Epithelial cell of prostate (primary cell): ENCODE results near the gene MALL.
A peak's percentile ranks its signal among the peaks of the same experiment; 100 is the strongest.
"Not testable (repeated sequence)": the region's sequence is repeated elsewhere in the genome, so short reads cannot be mapped to it uniquely, and the experiment has no call there.

Experiments used
- DNase-seq: peaks from one replicate; pipeline ENCODE4 v3.0.0-alpha.2; 2011; ENCODE audit warnings: low read depth, low spot score
- H3K27ac ChIP-seq: fragments of 450-650 bp; 2 replicates; pipeline ENCODE4 v1.5.1; 2017; ENCODE audit warnings: mild to moderate bottlenecking

Gene MALL

DNA sequence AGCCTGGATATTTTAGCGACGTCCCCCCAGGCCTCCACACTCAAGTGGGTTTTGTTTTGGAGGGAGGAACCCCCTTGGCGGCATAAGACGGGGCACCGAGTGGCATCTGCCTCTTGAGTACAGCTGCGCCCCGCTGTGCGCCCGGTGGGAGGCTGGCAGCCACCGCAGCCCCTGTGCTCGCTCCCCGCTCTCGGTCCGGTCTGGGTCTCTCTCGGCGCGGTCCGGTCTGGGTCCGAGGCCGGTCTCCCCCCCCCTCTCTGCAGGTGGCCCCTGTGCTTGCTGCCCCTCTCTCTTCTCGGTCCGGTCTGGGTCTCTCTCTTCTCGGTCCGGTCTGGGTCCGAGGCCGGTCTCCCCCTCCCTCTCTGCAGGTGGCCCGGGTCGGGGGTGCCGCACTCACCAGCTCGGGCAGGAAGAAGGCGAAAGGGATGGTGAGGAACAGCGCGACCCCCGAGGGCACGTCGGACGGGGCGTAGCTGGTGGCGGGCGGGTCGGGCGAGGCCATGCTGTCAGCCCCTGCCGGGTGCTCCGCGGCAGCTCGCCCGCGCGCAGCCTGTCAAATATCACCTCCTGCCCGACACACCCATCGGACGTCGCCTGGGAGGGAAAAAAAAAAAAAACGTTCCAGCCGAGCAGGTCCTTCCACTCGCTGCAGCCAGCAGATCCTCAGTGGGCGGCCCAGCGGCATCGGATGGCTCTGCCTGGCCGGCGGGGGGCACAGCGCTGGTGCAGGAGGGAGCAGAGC, at the start of gene MALL:
Gene MALL (minus strand): TSS at position 532 of the 742 bp plus-strand sequence. CDS start 30 bp downstream, at position 502.
- peak within 1 kb of the TSS; percentile 100 for H3K27ac ChIP-seq

DNA sequence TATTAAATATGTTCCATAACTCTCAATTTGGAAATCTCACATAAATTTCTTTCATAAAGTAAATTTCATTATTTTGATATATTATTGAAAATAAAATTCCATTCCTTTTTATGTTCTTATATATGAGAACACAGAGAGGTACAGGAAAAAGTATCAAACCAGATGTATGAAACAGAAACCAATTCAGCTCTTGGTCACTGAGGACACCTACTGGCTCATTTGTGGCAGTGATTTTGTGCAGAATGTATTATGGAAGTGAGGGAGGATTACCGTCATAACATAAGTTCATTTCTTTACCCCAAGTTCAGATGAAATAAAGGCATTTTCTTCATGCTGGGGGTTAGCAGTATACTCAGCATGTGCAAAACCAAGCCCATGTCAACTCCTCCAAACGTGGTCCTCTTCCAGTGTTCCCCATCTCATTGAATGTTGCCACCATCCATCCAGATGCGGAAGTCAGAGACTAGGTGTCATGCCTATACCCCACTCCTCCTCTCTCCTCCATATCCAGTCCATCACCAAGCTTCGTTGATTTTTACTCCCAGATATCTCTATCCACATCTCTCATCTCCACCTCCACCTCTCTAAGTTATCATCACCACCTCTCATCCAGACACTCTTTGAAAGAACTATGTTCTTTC, 41.7 kb upstream of the MALL start:
- peak overlapping the region; percentile 78 for H3K27ac ChIP-seq
- DNase-seq = no peak

More for the DNA sequence above, at the start of gene MALL:
- DNase-seq = no peak

DNA sequence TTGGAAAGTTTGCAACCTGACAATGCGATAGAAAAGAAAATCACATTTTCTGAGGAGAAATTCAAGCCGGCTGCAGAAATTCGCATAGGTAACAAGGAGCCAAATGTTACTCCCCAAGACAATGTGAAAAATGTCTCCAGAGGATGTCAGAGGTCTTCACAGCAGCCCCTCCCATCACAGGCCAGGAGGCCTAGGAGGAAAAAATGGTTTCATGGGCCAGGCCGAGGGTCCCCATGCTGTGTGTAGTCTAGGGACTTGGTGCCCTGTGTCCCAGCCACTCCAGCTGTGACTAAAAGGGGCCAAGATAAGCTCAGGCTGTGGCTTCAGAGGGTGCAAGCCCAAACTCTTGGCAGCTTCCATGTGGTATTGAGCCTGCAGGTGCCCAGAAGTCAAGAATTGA, 39.2 kb upstream of the MALL start:
- H3K27ac ChIP-seq = peak overlapping the region; percentile 64
- DNase-seq = not testable (repeated sequence)

- peak overlapping the region; percentile 64 for H3K27ac ChIP-seq
- DNase-seq = not testable (repeated sequence)
Measured at GRCh38 chr2:110154188-110154587, 38.6 kb upstream of the MALL start.

- H3K27ac ChIP-seq = peak overlapping the region; percentile 64
- peak; percentile 48 for DNase-seq
Measured at GRCh38 chr2:110153416-110153815, 37.8 kb upstream of the MALL start.

GRCh38 chr2:110152943-110153342, 37.3 kb upstream of the MALL start:
- DNase-seq = no peak
- peak overlapping the region; percentile 64 for H3K27ac ChIP-seq

DNA sequence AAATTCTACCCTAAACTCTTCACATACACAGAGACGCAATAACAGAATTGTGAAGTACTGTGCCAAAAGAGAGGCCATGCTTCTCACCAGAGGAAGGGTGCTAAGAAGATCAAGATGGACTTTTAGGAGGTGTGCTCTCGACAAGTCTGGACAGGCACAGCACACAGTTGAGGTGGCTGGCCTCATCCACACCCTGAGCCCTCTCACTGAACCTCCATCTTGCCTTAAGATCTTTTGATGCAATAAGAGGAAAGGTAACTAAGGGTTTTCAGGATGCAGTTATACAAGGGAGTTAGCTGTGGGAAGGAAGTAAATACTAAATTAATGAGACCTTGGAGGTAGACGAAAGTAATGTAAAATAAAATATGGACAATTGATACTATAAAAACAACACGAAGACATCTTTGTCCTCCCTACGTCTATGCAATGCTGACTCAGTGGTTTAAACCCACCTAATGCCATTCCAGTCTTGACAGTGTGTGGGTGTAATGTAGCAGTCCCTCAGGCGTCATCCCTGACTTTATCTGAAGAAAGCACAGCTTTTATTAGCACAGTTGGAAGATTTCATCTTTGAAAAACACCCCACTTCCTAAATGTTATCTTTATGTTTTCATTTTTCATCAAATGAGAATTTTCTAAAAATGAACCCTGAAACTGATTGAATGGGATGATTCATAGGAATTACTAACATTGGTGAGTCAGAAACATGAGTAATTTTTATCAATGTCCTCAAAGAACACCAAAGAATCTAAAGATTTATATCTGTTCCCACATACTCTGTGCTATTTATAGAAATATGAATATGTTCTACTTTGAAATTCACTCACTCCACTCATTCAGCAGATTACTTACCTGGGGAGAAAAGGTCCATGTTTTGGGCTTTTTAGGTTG, 34.0 kb upstream of the MALL start:
- peak; percentile 73 for DNase-seq
- H3K27ac ChIP-seq = peak overlapping the region; percentile 91

- no peak overlapping the region for H3K27ac ChIP-seq
- DNase-seq = no peak
Measured at GRCh38 chr2:110146945-110147332, 31.3 kb upstream of the MALL start.

GRCh38 chr2:110146183-110146944, 30.7 kb upstream of the MALL start:
- H3K27ac ChIP-seq = no peak overlapping the region
- no peak for DNase-seq

- H3K27ac ChIP-seq = no peak overlapping the region
- DNase-seq = no peak
Measured at GRCh38 chr2:110143982-110144381, 28.4 kb upstream of the MALL start.

- no peak overlapping the region for H3K27ac ChIP-seq
- DNase-seq = no peak
Measured at GRCh38 chr2:110140401-110140800, 24.8 kb upstream of the MALL start.

DNA sequence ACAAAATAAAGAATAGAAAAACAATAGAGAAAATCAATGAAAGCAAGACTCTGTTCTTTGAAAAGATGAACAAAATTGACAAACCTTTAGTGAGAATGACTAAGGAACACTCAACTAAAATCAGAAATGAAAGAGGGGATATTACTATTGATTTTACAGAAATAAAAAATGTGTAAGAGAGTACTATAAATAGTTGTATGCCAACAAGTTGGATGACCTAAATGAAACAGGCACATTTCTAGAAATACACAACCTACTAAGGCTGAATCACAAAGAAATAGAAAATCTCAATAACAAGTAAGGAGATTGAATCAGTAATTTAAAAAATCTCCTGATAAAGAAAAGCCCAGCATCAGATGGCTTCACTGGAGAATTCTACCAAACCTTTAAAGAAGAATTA, 18.4 kb upstream of the MALL start:
- H3K27ac ChIP-seq = no peak overlapping the region
- DNase-seq = no peak

GRCh38 chr2:110131166-110131565, 15.5 kb upstream of the MALL start:
- DNase-seq = no peak

GRCh38 chr2:110130757-110131156, 15.1 kb upstream of the MALL start:
- no peak for DNase-seq
- H3K27ac ChIP-seq = no peak overlapping the region

More at GRCh38 chr2:110131166-110131565, 15.5 kb upstream of the MALL start:
- H3K27ac ChIP-seq = no peak overlapping the region

GRCh38 chr2:110126906-110127305, 11.3 kb upstream of the MALL start:
- DNase-seq = no peak
- no peak overlapping the region for H3K27ac ChIP-seq

DNA sequence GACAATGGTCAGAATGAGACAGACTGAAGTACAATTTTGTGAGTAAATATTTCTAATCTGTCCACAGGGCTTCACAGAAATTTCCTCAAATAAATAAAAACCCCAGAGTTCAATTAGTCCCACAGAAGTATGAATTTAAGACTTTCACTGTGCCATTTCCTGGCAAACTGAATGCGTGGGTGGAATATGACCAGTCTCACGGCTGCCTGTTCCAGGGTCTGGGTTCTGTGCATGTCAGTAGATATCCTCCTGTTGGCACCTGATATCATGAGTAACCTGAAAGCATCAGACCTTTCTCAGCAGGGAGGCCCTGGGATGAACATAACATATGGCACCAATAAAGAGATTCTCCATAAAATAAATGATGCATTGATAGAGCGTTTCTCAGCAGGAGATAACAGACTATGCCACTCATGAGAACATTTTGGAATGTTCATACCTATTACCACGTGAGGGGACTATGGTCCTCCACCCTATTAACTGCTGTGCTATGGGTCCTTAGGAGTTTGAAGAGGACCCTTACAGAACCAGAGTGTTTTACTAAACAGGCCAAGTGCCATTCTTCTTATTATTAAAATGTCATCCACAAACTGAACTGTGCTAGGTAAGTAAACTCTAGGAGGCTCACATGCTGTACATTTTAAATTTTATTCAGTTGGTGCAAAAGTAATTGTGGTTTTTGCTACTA, 10.6 kb upstream of the MALL start:
- DNase-seq = no peak

GRCh38 chr2:110124939-110125691, 9.5 kb upstream of the MALL start:
- peak overlapping the region; percentile 43 for H3K27ac ChIP-seq
- no peak for DNase-seq

More for the DNA sequence above, 10.6 kb upstream of the MALL start:
- peak overlapping the region; percentile 43 for H3K27ac ChIP-seq

DNA sequence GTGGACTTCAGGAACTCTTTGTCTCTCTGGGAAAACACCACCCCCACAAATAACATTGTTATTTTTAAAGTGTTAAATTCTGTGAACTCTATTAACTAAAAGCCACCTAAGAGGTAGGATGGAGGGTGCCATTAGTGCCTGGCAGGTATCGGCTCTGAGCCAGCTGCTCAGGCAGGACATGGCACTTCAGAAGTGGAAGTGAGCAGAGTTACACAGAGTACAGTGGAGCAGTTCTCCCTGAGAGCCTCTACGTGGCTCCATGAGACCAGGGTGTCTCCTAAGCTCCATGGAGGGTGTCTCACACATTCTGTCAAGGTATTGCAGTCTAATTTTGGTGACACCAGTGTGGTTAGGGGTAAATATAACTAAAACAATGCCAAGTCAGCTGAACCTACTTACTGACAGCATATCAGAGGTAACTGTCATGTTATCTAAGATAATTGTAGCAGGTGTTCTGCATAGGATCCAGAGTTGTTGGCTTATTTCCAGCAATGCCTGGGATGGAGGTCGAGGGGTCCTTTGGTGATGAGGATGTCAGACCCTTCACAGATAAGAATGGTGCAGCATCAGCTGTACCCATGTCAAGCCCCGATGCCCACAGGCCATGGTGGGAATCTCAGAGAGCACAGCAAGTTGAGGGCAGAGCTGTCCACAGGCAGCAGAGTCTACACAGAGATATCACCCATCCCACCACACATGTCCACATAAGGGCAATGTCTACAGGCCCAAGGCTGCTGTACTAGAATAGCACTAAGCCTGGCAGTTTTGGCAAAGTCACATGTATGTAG, 8.6 kb upstream of the MALL start:
- no peak for DNase-seq
- H3K27ac ChIP-seq = peak overlapping the region; percentile 43
